Astrocyte (in vitro differentiated cells and primary cell): ENCODE data around the gene MAP7. TPM values are rescaled to one million over a fixed set of nuclear protein-coding genes. Genes with fewer than 3 reads are reported as not detected.

Experiments
- DNase-seq: peaks from one replicate; pipeline ENCODE4 v3.0.0-alpha.2; 2010; ENCODE audit warnings: low read depth
- FAIRE-seq: peaks from 2 replicates; lab custom pipeline; 2011; peaks lifted over from hg19 to GRCh38; lab: Jason Lieb, UNC
- H2AFZ ChIP-seq: 2 replicates; pipeline ENCODE4 v1.6.0; 2012; ENCODE audit warnings: low read depth, low read length, inconsistent platforms
- H3K27ac ChIP-seq: 2 replicates; pipeline ENCODE4 v1.5.1; 2011; ENCODE audit warnings: low read depth, low read length, inconsistent platforms
- H3K27me3 ChIP-seq: 2 replicates; pipeline ENCODE4 v1.6.0; 2011; ENCODE audit warnings: low read length, inconsistent platforms; ENCODE audit not compliant: insufficient read depth
- H3K36me3 ChIP-seq: 2 replicates; pipeline ENCODE4 v1.5.1; 2011; ENCODE audit warnings: low read length, inconsistent platforms; ENCODE audit not compliant: insufficient read depth
- H3K4me1 ChIP-seq: 2 replicates; pipeline ENCODE4 v1.5.1; 2011; ENCODE audit warnings: low read length, inconsistent platforms; ENCODE audit not compliant: insufficient read depth
- H3K4me2 ChIP-seq: 2 replicates; pipeline ENCODE4 v1.6.0; 2012; ENCODE audit warnings: low read length, inconsistent platforms
- H3K4me3 ChIP-seq: 2 replicates; pipeline ENCODE4 v1.5.1; 2011; ENCODE audit warnings: low read depth, mild to moderate bottlenecking, low read length, inconsistent platforms; ENCODE audit not compliant: insufficient read depth
- H3K79me2 ChIP-seq: 2 replicates; pipeline ENCODE4 v1.6.0; 2012; ENCODE audit warnings: mild to moderate bottlenecking, low read length, inconsistent platforms; ENCODE audit not compliant: insufficient read depth
- H3K9ac ChIP-seq: 2 replicates; pipeline ENCODE4 v1.6.0; 2012; ENCODE audit warnings: mild to moderate bottlenecking, low read length, inconsistent platforms
- H3K9me3 ChIP-seq: 2 replicates; pipeline ENCODE4 v1.5.1; 2012; ENCODE audit warnings: low read depth, mild to moderate bottlenecking, low read length, inconsistent platforms; ENCODE audit not compliant: insufficient read depth
- H4K20me1 ChIP-seq: 2 replicates; pipeline ENCODE4 v1.6.0; 2012; ENCODE audit warnings: low read length, inconsistent platforms; ENCODE audit not compliant: insufficient read depth
- H3K27ac Mint-ChIP-seq: one replicate; pipeline ENCODE4 v1.8.0; 2021; ENCODE audit warnings: mild to moderate bottlenecking, mixed read lengths; ENCODE audit not compliant: unreplicated experiment
- H3K27me3 Mint-ChIP-seq: one replicate; pipeline ENCODE4 v1.8.0; 2021; ENCODE audit warnings: low read depth, mixed read lengths; ENCODE audit not compliant: unreplicated experiment
- H3K36me3 Mint-ChIP-seq: one replicate; pipeline ENCODE4 v1.8.0; 2021; ENCODE audit warnings: low read depth, mixed read lengths; ENCODE audit not compliant: unreplicated experiment
- H3K4me1 Mint-ChIP-seq: one replicate; pipeline ENCODE4 v1.8.0; 2021; ENCODE audit warnings: low read depth, mixed read lengths; ENCODE audit not compliant: unreplicated experiment
- H3K4me3 Mint-ChIP-seq: one replicate; pipeline ENCODE4 v1.8.0; 2021; ENCODE audit warnings: mild to moderate bottlenecking, moderate library complexity, mixed read lengths; ENCODE audit not compliant: unreplicated experiment
- H3K9me3 Mint-ChIP-seq: one replicate; pipeline ENCODE4 v1.8.0; 2021; ENCODE audit warnings: mild to moderate bottlenecking, mixed read lengths; ENCODE audit not compliant: unreplicated experiment
- EZH2 ChIP-seq: IDR thresholded peaks from 2 replicates; pipeline ENCODE4 v1.6.1; 2012; ENCODE audit warnings: mild to moderate bottlenecking, low read length, inconsistent platforms; ENCODE audit not compliant: insufficient read depth
- total RNA-seq: library from RNA; stranded (reverse); gene quantifications from 2 replicates; pipeline ENCODE4 v1.2.1, GENCODE V29; 2021
- TF ChIP-seq, protein P1 (sequence below): IDR thresholded peaks from 2 replicates; pipeline ENCODE4 v1.5.1; 2011; ENCODE audit warnings: low read depth, mild to moderate bottlenecking, inconsistent platforms, low read length, moderate library complexity; ENCODE audit not compliant: insufficient read depth

The MAP7 gene
- total RNA-seq, 1 donor from 2014 or later: 3.3 TPM

DNA sequence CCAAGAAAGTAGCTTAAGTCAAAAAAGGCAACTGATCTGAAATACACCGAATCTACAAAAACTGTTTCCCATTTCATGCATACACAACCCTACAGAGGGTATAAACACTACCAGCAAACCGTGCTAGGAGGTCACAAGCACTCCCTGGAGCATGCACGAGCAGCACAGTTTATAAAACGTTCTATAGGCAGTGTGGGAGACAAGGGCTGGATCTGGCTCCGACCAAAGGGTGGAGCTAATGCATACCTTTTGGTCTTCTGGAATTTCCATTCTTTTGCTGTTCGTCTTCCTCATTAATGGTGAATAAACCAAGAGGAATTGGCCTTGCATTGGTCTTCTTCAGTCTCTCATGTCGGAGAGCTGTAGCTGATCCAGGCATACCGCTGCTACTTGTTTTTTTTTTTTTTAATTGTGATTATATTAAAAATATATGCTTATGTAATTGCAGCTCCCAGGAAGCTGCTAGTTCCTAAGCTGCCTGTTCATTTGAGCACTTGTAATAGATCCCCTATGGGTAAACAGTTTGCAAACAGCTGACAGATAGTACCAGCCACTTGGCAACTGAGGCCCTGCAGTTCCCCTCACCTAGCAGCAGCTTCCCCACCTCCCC, 24.5 kb downstream of the MAP7 start:
- Histone ChIP-seq H3K9me3 (no peaks in the 10 kb centered on the region), H3K79me2 (no peaks in the 10 kb centered on the region), H3K9ac (no peak overlapping the region), H2AFZ (no peak overlapping the region), H3K4me2 (no peak overlapping the region), H3K36me3 (no peaks in the 10 kb centered on the region), H3K4me3 (no peak overlapping the region), H3K27ac (no peak overlapping the region), H4K20me1 (no peaks in the 10 kb centered on the region), H3K4me1 (no peaks in the 10 kb centered on the region), H3K27me3 (peaks cover 3% of the 10 kb centered on the region)
- H3K4me3 Mint-ChIP-seq: no peak overlapping the region
- TF ChIP-seq, protein P1, sequence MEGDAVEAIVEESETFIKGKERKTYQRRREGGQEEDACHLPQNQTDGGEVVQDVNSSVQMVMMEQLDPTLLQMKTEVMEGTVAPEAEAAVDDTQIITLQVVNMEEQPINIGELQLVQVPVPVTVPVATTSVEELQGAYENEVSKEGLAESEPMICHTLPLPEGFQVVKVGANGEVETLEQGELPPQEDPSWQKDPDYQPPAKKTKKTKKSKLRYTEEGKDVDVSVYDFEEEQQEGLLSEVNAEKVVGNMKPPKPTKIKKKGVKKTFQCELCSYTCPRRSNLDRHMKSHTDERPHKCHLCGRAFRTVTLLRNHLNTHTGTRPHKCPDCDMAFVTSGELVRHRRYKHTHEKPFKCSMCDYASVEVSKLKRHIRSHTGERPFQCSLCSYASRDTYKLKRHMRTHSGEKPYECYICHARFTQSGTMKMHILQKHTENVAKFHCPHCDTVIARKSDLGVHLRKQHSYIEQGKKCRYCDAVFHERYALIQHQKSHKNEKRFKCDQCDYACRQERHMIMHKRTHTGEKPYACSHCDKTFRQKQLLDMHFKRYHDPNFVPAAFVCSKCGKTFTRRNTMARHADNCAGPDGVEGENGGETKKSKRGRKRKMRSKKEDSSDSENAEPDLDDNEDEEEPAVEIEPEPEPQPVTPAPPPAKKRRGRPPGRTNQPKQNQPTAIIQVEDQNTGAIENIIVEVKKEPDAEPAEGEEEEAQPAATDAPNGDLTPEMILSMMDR: no peak
- TF ChIP-seq EZH2: no peak
- FAIRE-seq: no peak
- no peak overlapping the region for H3K27ac Mint-ChIP-seq
- no peaks in the 10 kb centered on the region for H3K36me3 Mint-ChIP-seq
- DNase-seq: peak; percentile 25
- H3K4me1 Mint-ChIP-seq: peaks cover 23% of the 10 kb centered on the region
- H3K9me3 Mint-ChIP-seq: no peaks in the 10 kb centered on the region
- H3K27me3 Mint-ChIP-seq: no peaks in the 10 kb centered on the region

DNA sequence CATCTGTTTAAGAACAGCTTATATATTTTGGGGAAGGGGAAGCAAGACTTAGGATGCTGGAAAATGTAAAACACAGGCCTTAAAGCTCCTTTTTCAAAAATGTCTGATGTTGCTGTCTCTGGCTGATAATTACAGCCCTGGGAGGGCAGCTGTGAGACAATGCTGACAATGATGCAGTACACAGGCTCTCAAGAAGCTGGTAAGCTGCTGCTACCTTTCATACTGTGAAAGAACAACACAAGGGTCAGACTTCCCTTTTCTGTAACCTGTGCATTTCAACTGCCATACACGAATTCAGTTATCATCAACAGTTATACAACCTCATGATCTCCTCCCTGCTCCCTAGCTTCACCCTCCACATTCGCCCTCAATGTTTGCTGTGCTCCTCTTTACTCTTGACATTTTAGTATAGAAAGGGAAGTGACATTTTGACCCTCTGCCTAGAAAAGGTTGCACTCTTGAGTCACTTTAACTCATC, 25.2 kb downstream of the MAP7 start:
- DNase-seq: no peak
- Histone ChIP-seq H3K27me3 (peaks cover 3% of the 10 kb centered on the region), H3K4me2 (no peak overlapping the region), H3K4me1 (no peaks in the 10 kb centered on the region), H3K9me3 (no peaks in the 10 kb centered on the region), H3K36me3 (no peaks in the 10 kb centered on the region), H3K4me3 (no peak overlapping the region), H3K79me2 (no peaks in the 10 kb centered on the region), H4K20me1 (no peaks in the 10 kb centered on the region), H2AFZ (no peak overlapping the region), H3K9ac (no peak overlapping the region), H3K27ac (no peak overlapping the region)
- Mint-ChIP-seq H3K36me3 (no peaks in the 10 kb centered on the region), H3K4me1 (peaks cover 23% of the 10 kb centered on the region), H3K4me3 (no peak overlapping the region), H3K9me3 (no peaks in the 10 kb centered on the region), H3K27ac (no peak overlapping the region), H3K27me3 (no peaks in the 10 kb centered on the region)
- TF ChIP-seq, protein P1: no peak
- TF ChIP-seq EZH2: no peak
- FAIRE-seq: no peak

DNA sequence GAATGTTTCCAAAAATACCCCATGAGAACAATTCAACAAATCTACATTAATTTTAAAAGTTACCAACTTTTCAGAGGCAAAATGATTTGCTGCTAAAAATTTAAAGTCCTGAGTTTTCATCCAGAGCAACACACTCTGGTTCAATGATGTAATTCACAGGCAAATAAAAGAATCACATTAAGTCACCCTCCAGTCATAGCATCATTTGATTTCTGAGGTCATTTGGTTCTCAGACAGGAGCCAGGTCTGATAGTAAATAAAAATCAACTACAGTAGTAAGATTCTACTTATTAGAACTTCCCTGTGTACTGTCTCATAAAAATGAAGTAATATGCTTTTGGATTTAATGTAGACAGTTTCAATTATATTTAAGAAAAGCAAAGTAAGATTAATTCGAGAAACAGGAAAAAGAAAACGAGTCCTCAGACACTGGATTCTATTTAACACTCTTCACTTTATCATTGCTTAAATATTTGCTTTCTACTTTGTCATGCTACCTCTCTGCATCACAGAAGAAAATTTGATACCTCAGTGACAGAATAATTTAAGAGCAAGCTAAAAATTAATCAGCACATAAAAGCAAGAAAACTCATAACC, 25.8 kb downstream of the MAP7 start:
- FAIRE-seq (no peak), DNase-seq (no peak)
- H3K9ac ChIP-seq: no peak overlapping the region
- no peak overlapping the region for H3K4me3 Mint-ChIP-seq
- no peaks in the 10 kb centered on the region for H3K9me3 Mint-ChIP-seq
- H3K79me2 ChIP-seq: no peaks in the 10 kb centered on the region
- no peaks in the 10 kb centered on the region for H3K36me3 Mint-ChIP-seq
- no peak overlapping the region for H3K27ac Mint-ChIP-seq
- peaks cover 23% of the 10 kb centered on the region for H3K4me1 Mint-ChIP-seq
- H4K20me1 ChIP-seq: no peaks in the 10 kb centered on the region
- H3K27me3 Mint-ChIP-seq: no peaks in the 10 kb centered on the region
- no peaks in the 10 kb centered on the region for H3K4me1 ChIP-seq
- no peaks in the 10 kb centered on the region for H3K9me3 ChIP-seq
- no peak overlapping the region for H3K4me2 ChIP-seq
- H3K27me3 ChIP-seq: peaks cover 3% of the 10 kb centered on the region
- H3K4me3 ChIP-seq: no peak overlapping the region
- no peak overlapping the region for H2AFZ ChIP-seq
- no peak for TF ChIP-seq EZH2
- TF ChIP-seq, protein P1: no peak
- H3K27ac ChIP-seq: no peak overlapping the region
- H3K36me3 ChIP-seq: no peaks in the 10 kb centered on the region
